SK-N-SH (cell line): ENCODE measurements around the gene ZP1. TPM values are rescaled to one million over a fixed set of nuclear protein-coding genes. Genes with fewer than 3 reads are reported as not detected.

ENCODE experiments used
- CTCF ChIA-PET: fragments of 300-600, 350-600 bp; formaldehyde crosslinking; extraction: SDS; loops from one replicate; lab custom pipeline; 2021; lab: Yijun Ruan, JAX
- POLR2A ChIA-PET: fragments of 350-600 bp; sonication (Branson Sonifier 250); formaldehyde crosslinking; extraction: SDS; loops from one replicate; lab custom pipeline; 2020; ENCODE audit warnings: antibody characterized with exemption, inconsistent platforms; lab: Yijun Ruan, JAX
- DNase-seq: peaks from one replicate; pipeline ENCODE4 v3.0.0; 2012
- H2AFZ ChIP-seq: fragments of 200-600 bp; sonication (generic); 2 replicates; pipeline ENCODE4 v1.8.1; 2016; ENCODE audit warnings: antibody characterized with exemption, mild to moderate bottlenecking, low read depth
- H3F3A ChIP-seq: fragments of 200-600 bp; sonication (generic); replicated peaks from 2 replicates; pipeline ENCODE3; 2016; ENCODE audit warnings: antibody characterized with exemption, mild to moderate bottlenecking; ENCODE audit not compliant: insufficient read depth
- H3K27ac ChIP-seq, 2 experiments: fragments of 200-500 bp in 1 of 2; fragments of 200-600 bp in 1 of 2; sonication (Bioruptor generic) in 1 of 2; sonication (generic), shearing (Covaris generic) in 1 of 2; 2 replicates each; pipeline versions ENCODE4 v1.5.1 to v1.6.1; 2014 to 2016; ENCODE audit warnings: low read depth in 2 of 2, inconsistent platforms in 1 of 2, low read length in 1 of 2, mild to moderate bottlenecking in 1 of 2, mixed read lengths in 1 of 2
- H3K27me3 ChIP-seq: fragments of 200-600 bp; sonication (generic), shearing (Covaris generic); 2 replicates; pipeline ENCODE4 v1.6.1; 2016; ENCODE audit warnings: mixed run types; ENCODE audit not compliant: insufficient read depth
- H3K36me3 ChIP-seq, 2 experiments: fragments of 200-500 bp in 1 of 2; fragments of 200-600 bp in 1 of 2; sonication (Bioruptor generic) in 1 of 2; sonication (generic) in 1 of 2; replicated peaks in 1 of 2; 2 replicates each; pipeline versions ENCODE3 to v1.5.1; 2014 to 2016; ENCODE audit warnings: low read length in 1 of 2, mild to moderate bottlenecking in 1 of 2; ENCODE audit not compliant: insufficient read depth in 2 of 2, control insufficient read depth in 1 of 2
- H3K4me1 ChIP-seq, 2 experiments: fragments of 200-500 bp in 1 of 2; fragments of 200-600 bp in 1 of 2; sonication (Bioruptor generic) in 1 of 2; sonication (generic), shearing (Covaris generic) in 1 of 2; 2 replicates each; pipeline versions ENCODE4 v1.5.1 to v1.6.1; 2014 to 2016; ENCODE audit warnings: low read depth in 1 of 2, low read length in 1 of 2, mixed run types in 1 of 2; ENCODE audit not compliant: insufficient read depth in 2 of 2, control insufficient read depth in 1 of 2
- H3K4me2 ChIP-seq: fragments of 200-600 bp; sonication (generic), shearing (Covaris generic); 2 replicates; pipeline ENCODE4 v1.6.1; 2017; ENCODE audit warnings: mixed run types
- H3K4me3 ChIP-seq, 2 experiments: fragments of 200-500 bp in 1 of 2; fragments of 200-600 bp in 1 of 2; sonication (Bioruptor generic) in 1 of 2; sonication (generic), shearing (Covaris generic) in 1 of 2; 2 replicates each; pipeline versions ENCODE4 v1.5.1 to v1.8.1; 2014 to 2016; ENCODE audit warnings: low read depth in 2 of 2, inconsistent platforms in 1 of 2, low read length in 1 of 2, mild to moderate bottlenecking in 1 of 2, mixed read lengths in 1 of 2, moderate library complexity in 1 of 2
- H3K79me2 ChIP-seq: fragments of 200-600 bp; sonication (generic); 2 replicates; pipeline ENCODE4 v1.8.1; 2017; ENCODE audit warnings: mild to moderate bottlenecking; ENCODE audit not compliant: insufficient read depth
- H3K9ac ChIP-seq: fragments of 200-600 bp; sonication (generic); 2 replicates; pipeline ENCODE4 v1.6.1; 2017; ENCODE audit warnings: mixed run types
- H3K9me2 ChIP-seq: fragments of 200-600 bp; sonication (generic); 2 replicates; pipeline ENCODE4 v1.6.1; 2017; ENCODE audit warnings: mixed run types
- H3K9me3 ChIP-seq: fragments of 200-600 bp; sonication (generic); 2 replicates; pipeline ENCODE4 v1.6.1; 2017; ENCODE audit warnings: mixed run types, mild to moderate bottlenecking, moderate library complexity
- H4K20me1 ChIP-seq: fragments of 200-600 bp; sonication (generic); 2 replicates; pipeline ENCODE4 v1.6.1; 2017; ENCODE audit warnings: mild to moderate bottlenecking, mixed run types; ENCODE audit not compliant: insufficient read depth
- ELF1 ChIP-seq: IDR thresholded peaks from 2 replicates; pipeline ENCODE4 v1.4.0; 2012
- FOXJ3 ChIP-seq: sonication (generic); formaldehyde crosslinking; IDR thresholded peaks from 2 replicates; pipeline ENCODE4 v1.5.1; 2020; ENCODE audit warnings: mild to moderate bottlenecking, missing genetic modification reagents
- GABPA ChIP-seq: IDR thresholded peaks from 2 replicates; pipeline ENCODE4 v1.4.0; 2012; ENCODE audit warnings: low read depth, mild to moderate bottlenecking
- JUND ChIP-seq: IDR thresholded peaks from 2 replicates; pipeline ENCODE4 v1.4.0; 2012
- MXI1 ChIP-seq: IDR thresholded peaks from 2 replicates; pipeline ENCODE4 v1.6.1; 2012; ENCODE audit warnings: mild to moderate bottlenecking, low read depth, low read length, improper control_type of control experiment
- NRF1 ChIP-seq: IDR thresholded peaks from 2 replicates; pipeline ENCODE4 v1.6.1; 2012; ENCODE audit warnings: low read depth, mild to moderate bottlenecking, low read length
- POLR2AphosphoS5 ChIP-seq: IDR thresholded peaks from 2 replicates; pipeline ENCODE4 v1.6.1; 2012; ENCODE audit warnings: low read depth, low read length
- RCOR1 ChIP-seq: fragments of 150-350 bp; IDR thresholded peaks from 2 replicates; pipeline ENCODE4 v1.6.1; 2017; ENCODE audit warnings: antibody characterized with exemption, low read length
- RXRA ChIP-seq: IDR thresholded peaks from 2 replicates; pipeline ENCODE4 v1.4.0; 2012; ENCODE audit warnings: low read depth, mild to moderate bottlenecking, borderline replicate concordance
- WGBS: methylation state at CpG from one replicate; pipeline ENCODE4 v1.1.6; 2017; ENCODE audit warnings: low lambda C conversion rate; 5-methylcytosine and 5-hydroxymethylcytosine counted together
- polyA plus RNA-seq, 3 experiments: library from polyadenylated mRNA; depleted of rRNA; stranded (reverse); fragments of >200 nt; gene quantifications; 2 replicates each; pipeline ENCODE4 v1.2.3, GENCODE V29; 2012
- TF ChIP-seq, protein P1 (sequence below): IDR thresholded peaks from 2 replicates; pipeline ENCODE4; 2012
- TF ChIP-seq, protein P2 (sequence below): fragments of 150-350 bp; IDR thresholded peaks from 2 replicates; pipeline ENCODE4 v1.6.1; 2016; ENCODE audit warnings: mild to moderate bottlenecking, low read depth, low read length
- TF ChIP-seq, protein P3 (sequence below): IDR thresholded peaks from 2 replicates; pipeline ENCODE4 v1.4.0; 2012; ENCODE audit warnings: low read depth
- TF ChIP-seq, protein P4 (sequence below): IDR thresholded peaks from 2 replicates; pipeline ENCODE4 v1.4.0; 2012; ENCODE audit warnings: low read depth, borderline replicate concordance
- TF ChIP-seq, protein P5 (sequence below): IDR thresholded peaks from 2 replicates; pipeline ENCODE4 v1.6.1; 2012; ENCODE audit warnings: mild to moderate bottlenecking, low read depth, low read length, moderate library complexity

ZP1 gene
- polyA plus RNA-seq, 1 of the 3 experiments (the other 2 are of a cell fraction), result not detected

DNA sequence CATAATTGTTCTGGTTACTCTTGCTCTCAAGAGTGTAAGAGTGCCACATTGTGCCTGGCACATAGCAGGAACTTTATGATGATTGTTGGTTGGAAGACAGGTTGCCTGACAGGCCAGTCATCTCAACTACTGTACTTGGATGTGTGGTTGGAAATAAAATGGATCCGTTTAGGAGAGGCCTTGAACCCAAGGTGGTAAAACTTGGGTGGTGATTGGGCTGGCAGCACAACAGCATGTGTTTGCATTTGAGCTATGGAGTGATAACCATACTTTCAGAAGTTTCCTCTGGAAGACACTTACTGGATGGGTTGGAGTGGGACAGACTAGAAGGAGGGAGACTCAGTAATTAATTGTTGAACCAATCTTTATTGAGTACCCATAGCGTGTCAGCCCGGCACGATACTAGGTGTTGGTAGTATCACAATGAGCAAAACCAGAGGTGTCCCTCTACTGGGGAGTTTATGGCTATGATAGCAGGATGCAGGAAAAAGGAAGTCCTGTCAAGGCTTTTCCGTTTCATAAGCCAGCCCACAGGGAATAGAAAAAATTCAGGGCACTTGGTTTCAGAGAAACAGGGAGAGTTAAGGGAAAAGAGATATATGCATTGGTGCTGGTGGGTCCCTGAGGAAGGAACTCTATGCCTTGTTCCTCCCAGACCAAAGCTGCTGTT lies 43.5 kb downstream of the ZP1 start:
- Histone ChIP-seq H3K27ac (no peak overlapping the region), H3K9me3 (no peaks in the 10 kb centered on the region), H3K27me3 (no peaks in the 10 kb centered on the region; the same call in 1 of the 2 replicates), H2AFZ (no peak overlapping the region), H3K79me2 (peaks cover 11% of the 10 kb centered on the region), H3K4me2 (no peak overlapping the region), H3K36me3 (no peaks in the 10 kb centered on the region), H4K20me1 (no peaks in the 10 kb centered on the region; the same call in 1 of the 2 replicates), H3F3A (no peaks in the 10 kb centered on the region), H3K9me2 (no peaks in the 10 kb centered on the region), H3K4me3 (no peak overlapping the region), H3K9ac (no peak overlapping the region), H3K4me1 (peaks cover 6 to 17% of the 10 kb centered on the region in 2 experiments; a peak in 1 of 4 replicates)
- POLR2A ChIA-PET, result no interaction called here
- TF ChIP-seq ELF1, result no peak
- TF ChIP-seq, protein P1, sequence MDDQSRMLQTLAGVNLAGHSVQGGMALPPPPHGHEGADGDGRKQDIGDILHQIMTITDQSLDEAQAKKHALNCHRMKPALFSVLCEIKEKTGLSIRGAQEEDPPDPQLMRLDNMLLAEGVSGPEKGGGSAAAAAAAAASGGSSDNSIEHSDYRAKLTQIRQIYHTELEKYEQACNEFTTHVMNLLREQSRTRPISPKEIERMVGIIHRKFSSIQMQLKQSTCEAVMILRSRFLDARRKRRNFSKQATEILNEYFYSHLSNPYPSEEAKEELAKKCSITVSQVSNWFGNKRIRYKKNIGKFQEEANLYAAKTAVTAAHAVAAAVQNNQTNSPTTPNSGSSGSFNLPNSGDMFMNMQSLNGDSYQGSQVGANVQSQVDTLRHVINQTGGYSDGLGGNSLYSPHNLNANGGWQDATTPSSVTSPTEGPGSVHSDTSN, result no peak
- TF ChIP-seq, protein P2, sequence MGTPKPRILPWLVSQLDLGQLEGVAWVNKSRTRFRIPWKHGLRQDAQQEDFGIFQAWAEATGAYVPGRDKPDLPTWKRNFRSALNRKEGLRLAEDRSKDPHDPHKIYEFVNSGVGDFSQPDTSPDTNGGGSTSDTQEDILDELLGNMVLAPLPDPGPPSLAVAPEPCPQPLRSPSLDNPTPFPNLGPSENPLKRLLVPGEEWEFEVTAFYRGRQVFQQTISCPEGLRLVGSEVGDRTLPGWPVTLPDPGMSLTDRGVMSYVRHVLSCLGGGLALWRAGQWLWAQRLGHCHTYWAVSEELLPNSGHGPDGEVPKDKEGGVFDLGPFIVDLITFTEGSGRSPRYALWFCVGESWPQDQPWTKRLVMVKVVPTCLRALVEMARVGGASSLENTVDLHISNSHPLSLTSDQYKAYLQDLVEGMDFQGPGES, result no peak
- TF ChIP-seq, protein P3, sequence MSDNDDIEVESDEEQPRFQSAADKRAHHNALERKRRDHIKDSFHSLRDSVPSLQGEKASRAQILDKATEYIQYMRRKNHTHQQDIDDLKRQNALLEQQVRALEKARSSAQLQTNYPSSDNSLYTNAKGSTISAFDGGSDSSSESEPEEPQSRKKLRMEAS, result no peak
- no peak for TF ChIP-seq RXRA
- TF ChIP-seq NRF1, result no peak
- TF ChIP-seq, protein P4, sequence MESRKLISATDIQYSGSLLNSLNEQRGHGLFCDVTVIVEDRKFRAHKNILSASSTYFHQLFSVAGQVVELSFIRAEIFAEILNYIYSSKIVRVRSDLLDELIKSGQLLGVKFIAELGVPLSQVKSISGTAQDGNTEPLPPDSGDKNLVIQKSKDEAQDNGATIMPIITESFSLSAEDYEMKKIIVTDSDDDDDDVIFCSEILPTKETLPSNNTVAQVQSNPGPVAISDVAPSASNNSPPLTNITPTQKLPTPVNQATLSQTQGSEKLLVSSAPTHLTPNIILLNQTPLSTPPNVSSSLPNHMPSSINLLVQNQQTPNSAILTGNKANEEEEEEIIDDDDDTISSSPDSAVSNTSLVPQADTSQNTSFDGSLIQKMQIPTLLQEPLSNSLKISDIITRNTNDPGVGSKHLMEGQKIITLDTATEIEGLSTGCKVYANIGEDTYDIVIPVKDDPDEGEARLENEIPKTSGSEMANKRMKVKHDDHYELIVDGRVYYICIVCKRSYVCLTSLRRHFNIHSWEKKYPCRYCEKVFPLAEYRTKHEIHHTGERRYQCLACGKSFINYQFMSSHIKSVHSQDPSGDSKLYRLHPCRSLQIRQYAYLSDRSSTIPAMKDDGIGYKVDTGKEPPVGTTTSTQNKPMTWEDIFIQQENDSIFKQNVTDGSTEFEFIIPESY, result no peak
- CTCF ChIA-PET, result interaction anchor here (0.8 kb wide), 1 partner anchor 13 kb away, joined by 3 read pairs; the partner anchor contains the start of gene TMEM132A
- no peak for DNase-seq
- WGBS, result 27% methylated on average over 5 of the region's 5 CpGs

DNA sequence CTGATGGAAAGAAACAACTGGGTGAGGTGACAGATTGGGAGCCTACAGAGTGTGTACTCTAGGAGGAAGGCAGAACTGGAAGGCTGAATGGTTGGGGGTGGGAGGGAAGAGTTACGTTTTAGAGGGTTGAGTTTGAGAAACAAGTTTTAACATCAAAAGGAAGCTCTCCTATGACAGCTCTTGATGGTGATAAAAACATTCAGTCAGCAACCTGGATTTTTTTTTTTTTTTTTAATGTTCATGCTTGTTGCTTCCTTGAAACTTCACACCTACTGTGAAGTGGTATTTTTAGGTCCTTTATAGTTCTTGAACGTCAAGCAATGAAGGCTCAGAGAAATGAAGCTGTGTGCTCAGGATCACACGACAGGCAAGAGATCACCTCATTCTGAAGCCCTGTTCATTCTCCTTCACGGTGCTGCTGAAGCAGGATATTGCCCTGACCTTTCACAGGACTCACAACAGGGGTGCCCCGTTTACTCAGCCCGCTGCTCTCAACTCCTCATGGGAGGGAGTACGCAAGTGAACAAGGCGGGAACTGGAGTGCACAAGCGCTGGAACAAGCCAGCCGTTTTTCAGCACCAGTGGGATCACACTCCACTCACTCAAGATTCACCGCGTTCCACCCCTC lies 45.0 kb downstream of the ZP1 start:
- Histone ChIP-seq H3K36me3 (no peaks in the 10 kb centered on the region), H3K4me2 (no peak overlapping the region), H4K20me1 (no peaks in the 10 kb centered on the region; the same call in 1 of the 2 replicates), H3K9me2 (no peaks in the 10 kb centered on the region), H3F3A (no peaks in the 10 kb centered on the region), H3K27ac (no peak overlapping the region), H3K79me2 (peaks cover 21% of the 10 kb centered on the region; the same call in 1 of the 2 replicates), H3K4me3 (no peak overlapping the region), H3K9me3 (no peaks in the 10 kb centered on the region), H3K27me3 (no peaks in the 10 kb centered on the region; the same call in 1 of the 2 replicates), H2AFZ (no peak overlapping the region), H3K4me1 (peaks cover 7 to 20% of the 10 kb centered on the region in 2 experiments; a peak in 1 of 4 replicates), H3K9ac (no peak overlapping the region)
- WGBS, result 89% methylated on average over 11 of the region's 12 CpGs
- DNase-seq, result no peak
- ChIA-PET CTCF (interaction anchor here (0.7 to 2.5 kb wide), 4 partner anchors 13 to 217 kb away, joined by 3 to 25 read pairs (median 5); no protein-coding TSS in a partner anchor), POLR2A (no interaction called here)
- no peak for TF ChIP-seq MXI1
- no peak for TF ChIP-seq POLR2AphosphoS5
- TF ChIP-seq, protein P5, sequence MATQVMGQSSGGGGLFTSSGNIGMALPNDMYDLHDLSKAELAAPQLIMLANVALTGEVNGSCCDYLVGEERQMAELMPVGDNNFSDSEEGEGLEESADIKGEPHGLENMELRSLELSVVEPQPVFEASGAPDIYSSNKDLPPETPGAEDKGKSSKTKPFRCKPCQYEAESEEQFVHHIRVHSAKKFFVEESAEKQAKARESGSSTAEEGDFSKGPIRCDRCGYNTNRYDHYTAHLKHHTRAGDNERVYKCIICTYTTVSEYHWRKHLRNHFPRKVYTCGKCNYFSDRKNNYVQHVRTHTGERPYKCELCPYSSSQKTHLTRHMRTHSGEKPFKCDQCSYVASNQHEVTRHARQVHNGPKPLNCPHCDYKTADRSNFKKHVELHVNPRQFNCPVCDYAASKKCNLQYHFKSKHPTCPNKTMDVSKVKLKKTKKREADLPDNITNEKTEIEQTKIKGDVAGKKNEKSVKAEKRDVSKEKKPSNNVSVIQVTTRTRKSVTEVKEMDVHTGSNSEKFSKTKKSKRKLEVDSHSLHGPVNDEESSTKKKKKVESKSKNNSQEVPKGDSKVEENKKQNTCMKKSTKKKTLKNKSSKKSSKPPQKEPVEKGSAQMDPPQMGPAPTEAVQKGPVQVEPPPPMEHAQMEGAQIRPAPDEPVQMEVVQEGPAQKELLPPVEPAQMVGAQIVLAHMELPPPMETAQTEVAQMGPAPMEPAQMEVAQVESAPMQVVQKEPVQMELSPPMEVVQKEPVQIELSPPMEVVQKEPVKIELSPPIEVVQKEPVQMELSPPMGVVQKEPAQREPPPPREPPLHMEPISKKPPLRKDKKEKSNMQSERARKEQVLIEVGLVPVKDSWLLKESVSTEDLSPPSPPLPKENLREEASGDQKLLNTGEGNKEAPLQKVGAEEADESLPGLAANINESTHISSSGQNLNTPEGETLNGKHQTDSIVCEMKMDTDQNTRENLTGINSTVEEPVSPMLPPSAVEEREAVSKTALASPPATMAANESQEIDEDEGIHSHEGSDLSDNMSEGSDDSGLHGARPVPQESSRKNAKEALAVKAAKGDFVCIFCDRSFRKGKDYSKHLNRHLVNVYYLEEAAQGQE, result no peak
- no peak for TF ChIP-seq FOXJ3 (CRISPR knock-in tag)
- TF ChIP-seq, protein P2, result no peak
- TF ChIP-seq, protein P1, result no peak
- no peak for TF ChIP-seq JUND
- TF ChIP-seq RXRA, result no peak
- TF ChIP-seq RCOR1, result no peak
- no peak for TF ChIP-seq ELF1
- TF ChIP-seq GABPA, result no peak
